ENCODE measurements around the gene ERH. TPM values are rescaled to one million over a fixed set of nuclear protein-coding genes. Genes with fewer than 3 reads are reported as not detected.

The ERH gene
- total RNA-seq, 1 experiment from 2014 or later, result 352 TPM

DNA sequence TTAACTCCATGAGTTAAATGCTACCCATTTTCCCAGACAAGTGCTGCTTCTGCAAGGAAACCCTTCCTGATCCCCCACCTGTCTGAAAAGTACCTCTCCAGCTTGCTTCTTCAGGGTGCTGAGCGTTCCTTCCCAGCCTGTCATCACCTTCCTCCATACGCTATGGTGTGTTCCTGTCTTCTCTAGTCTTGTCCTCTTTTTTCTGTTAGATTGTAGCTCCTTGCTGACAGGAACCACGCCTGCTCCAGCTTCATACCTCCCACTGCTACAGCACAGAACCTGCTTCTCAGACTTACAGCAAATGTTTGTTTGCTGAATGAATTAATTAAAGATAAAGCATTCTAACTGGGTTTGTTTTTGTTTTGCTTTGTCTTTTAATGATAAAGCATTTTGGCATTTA is 39.1 kb downstream of the ERH start:
- intact Hi-C loops (cut with micrococcal nuclease), result no loop called here
- no peak overlapping the region for H3K27ac ChIP-seq (ENCODE audit: low read depth, low read length)
- H4K20me1 ChIP-seq (ENCODE audit: insufficient read depth), result no peaks in the 10 kb centered on the region
- ChIA-PET POLR2A (no interaction called here), RAD21 (ENCODE audit: low non-redundant PET in 1 of 2, low total read pairs in 2 of 2, uncharacterized antibody in 2 of 2, unreplicated experiment in 2 of 2) (no interaction called here), CTCF (no interaction called here)
- H3K9me3 ChIP-seq (ENCODE audit: control insufficient read depth in 1 of 2, insufficient read depth in 1 of 2, low read depth in 1 of 2, low read length in 2 of 2), result no peaks in the 10 kb centered on the region
- DNase-seq (ENCODE audit: low read depth, low spot score) (no peak), ATAC-seq (no peak)
- H2AFZ ChIP-seq (ENCODE audit: low read depth, low read length, poor library complexity, severe bottlenecking), result no peak overlapping the region
- TF ChIP-seq ELF1 (IDR thresholded peaks at IDR 0.05; ENCODE audit: borderline replicate concordance, low read depth), result no peak
- TF ChIP-seq, protein P1, sequence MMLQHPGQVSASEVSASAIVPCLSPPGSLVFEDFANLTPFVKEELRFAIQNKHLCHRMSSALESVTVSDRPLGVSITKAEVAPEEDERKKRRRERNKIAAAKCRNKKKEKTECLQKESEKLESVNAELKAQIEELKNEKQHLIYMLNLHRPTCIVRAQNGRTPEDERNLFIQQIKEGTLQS (IDR thresholded peaks at IDR 0.05), result no peak
- no peak for TF ChIP-seq SP1 (IDR thresholded peaks at IDR 0.05; ENCODE audit: low read depth)
- TF ChIP-seq SIN3A (IDR thresholded peaks at IDR 0.05; ENCODE audit: low read depth), result no peak
- no peak for TF ChIP-seq EZH2 (IDR thresholded peaks at IDR 0.05)
- TF ChIP-seq, protein P2, sequence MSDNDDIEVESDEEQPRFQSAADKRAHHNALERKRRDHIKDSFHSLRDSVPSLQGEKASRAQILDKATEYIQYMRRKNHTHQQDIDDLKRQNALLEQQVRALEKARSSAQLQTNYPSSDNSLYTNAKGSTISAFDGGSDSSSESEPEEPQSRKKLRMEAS (IDR thresholded peaks at IDR 0.05), result no peak
- TF ChIP-seq, protein P3, sequence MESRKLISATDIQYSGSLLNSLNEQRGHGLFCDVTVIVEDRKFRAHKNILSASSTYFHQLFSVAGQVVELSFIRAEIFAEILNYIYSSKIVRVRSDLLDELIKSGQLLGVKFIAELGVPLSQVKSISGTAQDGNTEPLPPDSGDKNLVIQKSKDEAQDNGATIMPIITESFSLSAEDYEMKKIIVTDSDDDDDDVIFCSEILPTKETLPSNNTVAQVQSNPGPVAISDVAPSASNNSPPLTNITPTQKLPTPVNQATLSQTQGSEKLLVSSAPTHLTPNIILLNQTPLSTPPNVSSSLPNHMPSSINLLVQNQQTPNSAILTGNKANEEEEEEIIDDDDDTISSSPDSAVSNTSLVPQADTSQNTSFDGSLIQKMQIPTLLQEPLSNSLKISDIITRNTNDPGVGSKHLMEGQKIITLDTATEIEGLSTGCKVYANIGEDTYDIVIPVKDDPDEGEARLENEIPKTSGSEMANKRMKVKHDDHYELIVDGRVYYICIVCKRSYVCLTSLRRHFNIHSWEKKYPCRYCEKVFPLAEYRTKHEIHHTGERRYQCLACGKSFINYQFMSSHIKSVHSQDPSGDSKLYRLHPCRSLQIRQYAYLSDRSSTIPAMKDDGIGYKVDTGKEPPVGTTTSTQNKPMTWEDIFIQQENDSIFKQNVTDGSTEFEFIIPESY (IDR thresholded peaks at IDR 0.05; ENCODE audit: extremely low read depth, insufficient replicate concordance, low read length), result no peak
- no peak for TF ChIP-seq RAD21 (IDR thresholded peaks at IDR 0.05; ENCODE audit: low read depth)
- H3K27me3 ChIP-seq (ENCODE audit: insufficient read depth, low read length), result no peaks in the 10 kb centered on the region
- H3K36me3 ChIP-seq (ENCODE audit: control insufficient read depth in 1 of 2, insufficient read depth in 2 of 2, low read length in 2 of 2), result no peaks in the 10 kb centered on the region
- H3K9ac ChIP-seq (ENCODE audit: low read length), result no peak overlapping the region
- no peak overlapping the region for H3K4me2 ChIP-seq (ENCODE audit: low read length)
- no peaks in the 10 kb centered on the region for H3K9me2 ChIP-seq (ENCODE audit: insufficient read depth)
- BruUV-seq (replicated peaks), result no TSS peak
- H3K79me2 ChIP-seq (ENCODE audit: insufficient read depth, low read length), result no peaks in the 10 kb centered on the region
- no peak overlapping the region for H3K4me3 ChIP-seq (replicated peaks in 1 of 2; ENCODE audit: low read depth in 1 of 2, low read length in 2 of 2)
- no peaks in the 10 kb centered on the region for H3K4me1 ChIP-seq (ENCODE audit: control insufficient read depth in 1 of 2, insufficient read depth in 2 of 2, low read length in 2 of 2)

Data from HCT116 (cell line).